Neural progenitor cell (in vitro differentiated cells): ENCODE measurements around the gene SLC34A1. TPM values are rescaled to one million over a fixed set of nuclear protein-coding genes. Genes with fewer than 3 reads are reported as not detected.

Source experiments
- DNase-seq: peaks from one replicate; pipeline ENCODE4 v3.0.0-alpha.2; 2016; ENCODE audit warnings: low spot score
- H2AFZ ChIP-seq: fragments of 200-600 bp; sonication (generic); replicated peaks from 2 replicates; pipeline ENCODE4 v1.6.1; 2016; ENCODE audit warnings: antibody characterized with exemption
- H3F3A ChIP-seq: fragments of 200-600 bp; sonication (generic); 2 replicates; pipeline ENCODE4 v1.6.1; 2016; ENCODE audit warnings: antibody characterized with exemption, low read depth
- H3K27ac ChIP-seq: fragments of 200-600 bp; sonication (generic); 2 replicates; pipeline ENCODE4 v1.5.1; 2016; ENCODE audit warnings: mild to moderate bottlenecking
- H3K27me3 ChIP-seq: fragments of 200-600 bp; sonication (generic); 2 replicates; pipeline ENCODE4 v1.6.1; 2016; ENCODE audit warnings: mild to moderate bottlenecking, moderate library complexity
- H3K36me3 ChIP-seq: fragments of 200-600 bp; sonication (generic); 2 replicates; pipeline ENCODE4 v1.5.1; 2016
- H3K4me1 ChIP-seq: fragments of 200-600 bp; sonication (generic); 2 replicates; pipeline ENCODE4 v1.6.1; 2016; ENCODE audit warnings: mixed run types
- H3K4me2 ChIP-seq: fragments of 200-600 bp; sonication (generic); 2 replicates; pipeline ENCODE4 v1.6.1; 2016
- H3K4me3 ChIP-seq: fragments of 200-600 bp; sonication (generic); 2 replicates; pipeline ENCODE4 v1.5.1; 2016
- H3K79me2 ChIP-seq: fragments of 200-600 bp; sonication (generic); 2 replicates; pipeline ENCODE4 v1.6.1; 2016; ENCODE audit warnings: low read depth
- H3K9ac ChIP-seq: fragments of 200-600 bp; sonication (generic); 2 replicates; pipeline ENCODE4 v1.6.1; 2016
- H3K9me3 ChIP-seq: fragments of 200-600 bp; sonication (generic); 2 replicates; pipeline ENCODE4 v1.5.1; 2016; ENCODE audit warnings: low read depth
- H4K20me1 ChIP-seq: fragments of 200-600 bp; sonication (generic); 2 replicates; pipeline ENCODE4 v1.6.1; 2016; ENCODE audit warnings: low read depth
- H3K27ac Mint-ChIP-seq: 3 replicates; pipeline ENCODE4 v1.8.0; 2021; ENCODE audit warnings: mixed read lengths
- H3K27me3 Mint-ChIP-seq: 2 replicates; pipeline ENCODE4 v1.8.0; 2022; ENCODE audit warnings: low read depth, mild to moderate bottlenecking, inconsistent platforms, moderate library complexity, mixed read lengths; ENCODE audit not compliant: insufficient read depth
- H3K36me3 Mint-ChIP-seq: 3 replicates; pipeline ENCODE4 v1.8.0; 2021; ENCODE audit warnings: mixed read lengths
- H3K4me1 Mint-ChIP-seq: 3 replicates; pipeline ENCODE4 v1.8.0; 2021; ENCODE audit warnings: mixed read lengths
- H3K4me3 Mint-ChIP-seq: 3 replicates; pipeline ENCODE4 v1.8.0; 2021; ENCODE audit warnings: mild to moderate bottlenecking, moderate library complexity, mixed read lengths
- H3K9me3 Mint-ChIP-seq: 3 replicates; pipeline ENCODE4 v1.8.0; 2020; ENCODE audit warnings: mixed read lengths
- EZH2 ChIP-seq: fragments of 200-600 bp; sonication (generic); IDR thresholded peaks from 2 replicates; pipeline ENCODE4 v1.6.1; 2017; ENCODE audit warnings: antibody characterized with exemption, mild to moderate bottlenecking, moderate library complexity
- EZH2phosphoT487 ChIP-seq: fragments of 200-600 bp; sonication (generic); IDR thresholded peaks from 2 replicates; pipeline ENCODE4 v1.6.1; 2017; ENCODE audit warnings: antibody characterized with exemption
- total RNA-seq: library from RNA; depleted of rRNA; stranded (reverse); fragments of >200 nt; gene quantifications from 2 replicates; pipeline ENCODE4 v1.2.3, GENCODE V29; 2015; ENCODE audit warnings: low replicate concordance
- TF ChIP-seq, protein P1 (sequence below): fragments of 200-600 bp; sonication (generic); IDR thresholded peaks from 2 replicates; pipeline ENCODE4 v1.5.1; 2017; ENCODE audit warnings: antibody characterized with exemption, mild to moderate bottlenecking

SLC34A1 gene
- total RNA-seq, 1 donor from 2014 or later, result not detected

DNA sequence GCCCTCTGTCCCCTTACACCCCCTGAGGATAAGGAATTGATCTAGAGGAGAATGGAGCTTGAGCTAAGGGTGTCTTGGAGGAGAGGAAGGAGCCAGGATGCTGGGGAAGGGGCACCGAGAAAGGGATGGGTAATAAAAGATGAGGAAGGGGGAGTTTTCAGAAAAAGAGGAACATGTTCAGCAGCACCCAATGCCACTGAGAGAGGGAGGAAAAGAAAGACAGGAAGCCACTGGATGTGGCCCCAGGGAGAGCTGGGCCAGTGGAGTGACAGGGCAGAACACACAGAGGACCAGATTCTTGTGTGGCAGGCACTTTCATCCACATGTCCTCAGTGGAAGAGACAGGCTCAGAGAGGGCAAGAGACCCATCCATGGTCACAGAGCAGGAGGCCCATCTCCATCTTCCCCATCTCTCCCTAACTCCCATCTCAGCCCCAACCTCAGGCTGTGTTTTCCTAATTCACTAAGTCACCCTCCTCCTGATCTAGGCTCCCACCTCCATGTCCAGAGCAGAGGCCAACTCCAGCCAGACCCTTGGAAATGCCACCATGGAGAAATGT is 9.1 kb downstream of the SLC34A1 start:
- Histone ChIP-seq H3F3A (no peaks in the 10 kb centered on the region), H3K79me2 (no peaks in the 10 kb centered on the region), H3K36me3 (no peaks in the 10 kb centered on the region), H3K4me1 (no peaks in the 10 kb centered on the region), H3K9ac (no peak overlapping the region), H3K27ac (no peak overlapping the region), H3K27me3 (peaks cover 26% of the 10 kb centered on the region), H4K20me1 (no peaks in the 10 kb centered on the region), H3K4me3 (no peak overlapping the region), H3K4me2 (no peak overlapping the region), H2AFZ (no peak overlapping the region), H3K9me3 (no peaks in the 10 kb centered on the region)
- Mint-ChIP-seq H3K27me3 (peaks cover 3% of the 10 kb centered on the region), H3K9me3 (no peaks in the 10 kb centered on the region), H3K4me3 (no peak overlapping the region), H3K36me3 (no peaks in the 10 kb centered on the region), H3K27ac (no peak overlapping the region), H3K4me1 (peaks cover 32% of the 10 kb centered on the region)
- TF ChIP-seq, protein P1, sequence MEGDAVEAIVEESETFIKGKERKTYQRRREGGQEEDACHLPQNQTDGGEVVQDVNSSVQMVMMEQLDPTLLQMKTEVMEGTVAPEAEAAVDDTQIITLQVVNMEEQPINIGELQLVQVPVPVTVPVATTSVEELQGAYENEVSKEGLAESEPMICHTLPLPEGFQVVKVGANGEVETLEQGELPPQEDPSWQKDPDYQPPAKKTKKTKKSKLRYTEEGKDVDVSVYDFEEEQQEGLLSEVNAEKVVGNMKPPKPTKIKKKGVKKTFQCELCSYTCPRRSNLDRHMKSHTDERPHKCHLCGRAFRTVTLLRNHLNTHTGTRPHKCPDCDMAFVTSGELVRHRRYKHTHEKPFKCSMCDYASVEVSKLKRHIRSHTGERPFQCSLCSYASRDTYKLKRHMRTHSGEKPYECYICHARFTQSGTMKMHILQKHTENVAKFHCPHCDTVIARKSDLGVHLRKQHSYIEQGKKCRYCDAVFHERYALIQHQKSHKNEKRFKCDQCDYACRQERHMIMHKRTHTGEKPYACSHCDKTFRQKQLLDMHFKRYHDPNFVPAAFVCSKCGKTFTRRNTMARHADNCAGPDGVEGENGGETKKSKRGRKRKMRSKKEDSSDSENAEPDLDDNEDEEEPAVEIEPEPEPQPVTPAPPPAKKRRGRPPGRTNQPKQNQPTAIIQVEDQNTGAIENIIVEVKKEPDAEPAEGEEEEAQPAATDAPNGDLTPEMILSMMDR, result no peak
- TF ChIP-seq EZH2, result no peak
- no peak for TF ChIP-seq EZH2phosphoT487
- no peak for DNase-seq

DNA sequence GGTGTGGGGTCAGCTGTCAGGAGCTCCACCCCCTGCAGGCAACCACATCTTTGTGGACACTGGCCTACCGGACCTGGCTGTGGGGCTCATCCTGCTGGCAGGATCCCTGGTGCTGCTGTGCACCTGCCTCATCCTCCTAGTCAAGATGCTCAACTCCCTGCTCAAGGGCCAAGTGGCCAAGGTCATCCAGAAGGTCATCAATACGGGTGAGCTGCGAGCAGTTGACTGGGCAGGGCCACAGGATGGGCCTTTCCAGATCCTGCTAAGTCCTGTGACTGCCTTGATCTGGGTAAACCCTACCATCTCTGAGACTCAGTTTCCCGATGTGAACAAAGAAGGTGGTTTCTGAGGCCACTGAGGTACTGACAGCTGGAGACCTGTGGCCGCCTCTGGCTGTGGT is 9.8 kb downstream of the SLC34A1 start:
- H3K9ac ChIP-seq, result no peak overlapping the region
- H3K9me3 Mint-ChIP-seq, result no peaks in the 10 kb centered on the region
- H3K36me3 ChIP-seq, result no peaks in the 10 kb centered on the region
- H3K27ac Mint-ChIP-seq, result no peak overlapping the region
- peaks cover 21% of the 10 kb centered on the region for H3K27me3 ChIP-seq
- H3K4me1 ChIP-seq, result no peaks in the 10 kb centered on the region
- H3K36me3 Mint-ChIP-seq, result no peaks in the 10 kb centered on the region
- no peak overlapping the region for H3K4me3 ChIP-seq
- H3K27me3 Mint-ChIP-seq, result peaks cover 3% of the 10 kb centered on the region
- H3K4me1 Mint-ChIP-seq, result peaks cover 25% of the 10 kb centered on the region
- no peak for DNase-seq
- no peaks in the 10 kb centered on the region for H3K9me3 ChIP-seq
- H3K4me3 Mint-ChIP-seq, result no peak overlapping the region
- no peak overlapping the region for H2AFZ ChIP-seq
- H4K20me1 ChIP-seq, result no peaks in the 10 kb centered on the region
- H3F3A ChIP-seq, result no peaks in the 10 kb centered on the region
- TF ChIP-seq EZH2 (no peak), EZH2phosphoT487 (no peak)
- TF ChIP-seq, protein P1, result no peak
- no peaks in the 10 kb centered on the region for H3K79me2 ChIP-seq
- H3K4me2 ChIP-seq, result no peak overlapping the region
- no peak overlapping the region for H3K27ac ChIP-seq

DNA sequence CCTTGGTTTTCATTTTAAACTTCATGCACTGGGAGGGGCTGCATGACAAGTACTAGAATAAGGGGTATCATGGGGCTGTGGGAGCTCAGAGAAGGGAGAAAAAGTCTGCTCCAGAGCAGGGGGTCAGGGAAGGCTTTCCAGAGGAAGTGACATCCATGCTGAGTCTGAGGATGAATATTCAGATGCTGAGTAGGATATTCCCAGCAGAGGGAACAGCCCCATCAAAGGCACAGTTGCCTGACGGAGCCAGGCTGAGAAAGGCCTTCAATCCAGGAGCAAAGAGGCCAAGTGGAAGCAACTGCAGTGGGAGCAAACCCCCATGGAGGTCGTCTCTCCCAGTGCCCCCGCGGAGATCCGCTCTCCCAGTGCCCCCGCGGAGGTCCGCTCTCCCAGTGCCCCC is 11.8 kb downstream of the SLC34A1 start:
- H3K79me2 ChIP-seq, result no peaks in the 10 kb centered on the region
- H3K4me3 ChIP-seq, result no peak overlapping the region
- TF ChIP-seq EZH2 (no peak), EZH2phosphoT487 (no peak)
- TF ChIP-seq, protein P1, result no peak
- no peaks in the 10 kb centered on the region for H3K36me3 Mint-ChIP-seq
- DNase-seq, result no peak
- H3K4me3 Mint-ChIP-seq, result no peak overlapping the region
- H3K9ac ChIP-seq, result no peak overlapping the region
- no peak overlapping the region for H2AFZ ChIP-seq
- H3K36me3 ChIP-seq, result no peaks in the 10 kb centered on the region
- H3K4me2 ChIP-seq, result no peak overlapping the region
- peaks cover 6% of the 10 kb centered on the region for H3K27me3 Mint-ChIP-seq
- no peaks in the 10 kb centered on the region for H3K4me1 ChIP-seq
- H3K27ac ChIP-seq, result no peak overlapping the region
- H3K9me3 Mint-ChIP-seq, result no peaks in the 10 kb centered on the region
- H4K20me1 ChIP-seq, result no peaks in the 10 kb centered on the region
- H3K9me3 ChIP-seq, result no peaks in the 10 kb centered on the region
- H3K27me3 ChIP-seq, result peaks cover 17% of the 10 kb centered on the region
- H3F3A ChIP-seq, result no peaks in the 10 kb centered on the region
- H3K27ac Mint-ChIP-seq, result no peak overlapping the region
- peaks cover 7% of the 10 kb centered on the region for H3K4me1 Mint-ChIP-seq
